Spleen (tissue), 11 donors: ENCODE data around the gene CFAP91. TPM values are rescaled to one million over a fixed set of nuclear protein-coding genes. Genes with fewer than 3 reads are reported as not detected.

Experiments
- DNase-seq: peaks from one replicate; pipeline ENCODE4 v3.0.0-alpha.2; 2020
- H3K27ac ChIP-seq, 8 donors: fragments of 200-600 bp; sonication (generic) in 7 of 8; 1 replicate in 4 of 8; 2 replicates in 4 of 8; pipeline versions ENCODE4 v1.5.0 to v1.8.0; 2016 to 2021; ENCODE audit warnings: inconsistent platforms in 4 of 8, mild to moderate bottlenecking in 4 of 8, moderate library complexity in 1 of 8
- H3K27me3 ChIP-seq, 7 donors: fragments of 200-600 bp; sonication (generic) in 6 of 7; replicated peaks in 1 of 7; 1 replicate in 4 of 7; 2 replicates in 3 of 7; pipeline versions ENCODE4 v1.5.0 to v1.8.0; 2016 to 2021; ENCODE audit warnings: inconsistent platforms in 3 of 7, mild to moderate bottlenecking in 1 of 7
- H3K36me3 ChIP-seq, 6 donors: fragments of 200-600 bp; sonication (generic) in 5 of 6; 1 replicate in 4 of 6; 2 replicates in 2 of 6; pipeline versions ENCODE4 v1.5.0 to v1.8.0; 2016 to 2021; ENCODE audit warnings: inconsistent platforms in 2 of 6
- H3K4me1 ChIP-seq, 6 donors: fragments of 200-600 bp; sonication (generic) in 5 of 6; 1 replicate in 3 of 6; 2 replicates in 3 of 6; pipeline versions ENCODE4 v1.5.0 to v1.8.0; 2016 to 2021; ENCODE audit warnings: inconsistent platforms in 3 of 6
- H3K4me3 ChIP-seq, 8 donors: fragments of 200-600 bp; sonication (generic) in 7 of 8; 1 replicate in 4 of 8; 2 replicates in 4 of 8; pipeline versions ENCODE4 v1.5.0 to v1.8.0; 2016 to 2021; ENCODE audit warnings: inconsistent platforms in 4 of 8, mild to moderate bottlenecking in 4 of 8, moderate library complexity in 2 of 8
- H3K9me3 ChIP-seq, 8 donors: fragments of 200-600 bp; sonication (generic) in 7 of 8; 1 replicate in 4 of 8; 2 replicates in 4 of 8; pipeline versions ENCODE4 v1.5.0 to v1.8.0; 2016 to 2021; ENCODE audit warnings: inconsistent platforms in 4 of 8
- POLR2A ChIP-seq, 3 donors: fragments of 450-650 bp; IDR thresholded peaks; one replicate each; pipeline ENCODE4 v1.5.1; 2017; ENCODE audit warnings: antibody characterized with exemption in 3 of 3, mild to moderate bottlenecking in 1 of 3
- POLR2AphosphoS5 ChIP-seq, 3 donors: sonication (generic); formaldehyde crosslinking; IDR thresholded peaks; one replicate each; pipeline ENCODE4 v1.5.1; 2017; ENCODE audit warnings: antibody characterized with exemption in 3 of 3
- WGBS, 5 donors: extraction: QIAGEN DNeasy Blood & Tissue Kit in 3 of 5; methylation state at CpG; one replicate each; pipeline versions ENCODE4 v1.1.5 to v1.1.7; 2013 to 2018; 5-methylcytosine and 5-hydroxymethylcytosine counted together
- intact Hi-C: fragments of 100-400 bp; cut with DNase I; formaldehyde crosslinking; loops from one replicate; pipeline ENCODE4 v1.15.0; 2023; ENCODE audit warnings: low total_unique reads
- polyA plus RNA-seq, 3 donors: library from polyadenylated mRNA; stranded (reverse); fragments of 200-250 nt; gene quantifications; one replicate each; pipeline ENCODE4 v1.2.1, GENCODE V29; 2013
- total RNA-seq, 7 donors: library from RNA; depleted of rRNA in 3 of 7; stranded (reverse); fragments of >200 nt in 3 of 7; fragmentation: NEBNext Ultra II Directional in 4 of 7; extraction: Animal tissue kit (Norgen Biotek cat#: 25700) in 4 of 7; gene quantifications; one replicate each; pipeline versions ENCODE4 v1.1.0 to v1.2.1, GENCODE V29; 2016 to 2021
- TF ChIP-seq, protein P1 (sequence below), 11 experiments: fragments of 200-600 bp in 7 of 11; fragments of 450-650 bp in 4 of 11; sonication (generic) in 4 of 11; IDR thresholded peaks in 8 of 11; conservative IDR thresholded peaks in 3 of 11; 1 replicate in 7 of 11; 2 replicates in 4 of 11; pipeline versions ENCODE4 v1.4.0 to v1.8.0; 2016 to 2021; ENCODE audit warnings: antibody characterized with exemption in 11 of 11, inconsistent platforms in 4 of 11, mild to moderate bottlenecking in 1 of 11
- donor health status: healthy with polysubstance abuse.
- donor health status: DM: no; HTN: no; CAD: no; lungs with moderate emphysema.
- donor health status: DM: no; HTN: no; CAD: no.
- donor health status: Bipolar disorder and iron deficiency.
- donor health status: healthy.
- donor health status: DM: no; HTN: no; CAD: no.
- donor health status: DM: yes; HTN: yes; CAD: no.

CFAP91 gene
- total and polyA plus RNA-seq, 10 donors: 11.0 to 141 (median 53.2) TPM

DNA sequence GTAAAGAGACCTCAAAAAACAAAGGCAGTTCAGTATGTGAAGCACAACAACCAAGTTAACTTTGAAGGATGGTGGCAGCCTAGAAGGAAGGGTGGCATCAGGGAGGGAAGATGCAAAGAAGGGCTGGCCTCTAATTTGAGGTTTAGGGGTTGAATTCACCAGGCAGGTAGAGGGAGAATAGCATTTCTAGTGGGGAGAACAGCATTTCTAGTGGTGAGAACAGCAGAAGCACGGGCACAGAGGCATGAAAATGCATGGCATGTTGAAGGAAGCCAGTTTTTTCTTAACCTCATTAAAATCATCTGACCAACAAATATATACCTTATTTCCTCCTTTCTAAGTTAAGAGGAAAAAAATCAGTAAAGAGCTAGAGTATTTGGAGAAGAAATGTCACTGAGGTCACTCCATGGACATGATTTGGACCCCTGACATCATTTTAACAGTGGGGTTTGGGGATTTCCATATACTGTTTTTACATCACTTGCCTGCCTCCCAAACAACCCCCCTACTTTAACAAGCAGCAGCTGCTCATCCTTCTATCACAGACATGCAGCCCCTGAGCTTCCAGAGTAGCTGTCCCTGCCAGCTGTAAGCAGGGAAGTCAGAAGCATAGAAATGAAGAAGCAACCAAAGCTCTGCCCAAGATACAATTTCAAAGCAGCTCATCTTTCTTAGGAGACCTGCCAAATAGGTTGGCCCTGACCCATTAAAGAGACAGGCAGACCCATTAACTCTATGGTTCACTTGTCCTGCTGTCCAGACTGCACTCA lies 40.0 kb upstream of the CFAP91 start:
- H3K36me3 ChIP-seq: peaks cover 0 to 21% (median under 1%) of the 10 kb centered on the region in 6 donors
- no peak overlapping the region for H3K4me3 ChIP-seq
- intact Hi-C loops: loop anchor here (10.0 kb wide), 1 partner anchor 78 kb away; no protein-coding TSS in a partner anchor
- no peaks in the 10 kb centered on the region for H3K9me3 ChIP-seq
- TF ChIP-seq, protein P1, sequence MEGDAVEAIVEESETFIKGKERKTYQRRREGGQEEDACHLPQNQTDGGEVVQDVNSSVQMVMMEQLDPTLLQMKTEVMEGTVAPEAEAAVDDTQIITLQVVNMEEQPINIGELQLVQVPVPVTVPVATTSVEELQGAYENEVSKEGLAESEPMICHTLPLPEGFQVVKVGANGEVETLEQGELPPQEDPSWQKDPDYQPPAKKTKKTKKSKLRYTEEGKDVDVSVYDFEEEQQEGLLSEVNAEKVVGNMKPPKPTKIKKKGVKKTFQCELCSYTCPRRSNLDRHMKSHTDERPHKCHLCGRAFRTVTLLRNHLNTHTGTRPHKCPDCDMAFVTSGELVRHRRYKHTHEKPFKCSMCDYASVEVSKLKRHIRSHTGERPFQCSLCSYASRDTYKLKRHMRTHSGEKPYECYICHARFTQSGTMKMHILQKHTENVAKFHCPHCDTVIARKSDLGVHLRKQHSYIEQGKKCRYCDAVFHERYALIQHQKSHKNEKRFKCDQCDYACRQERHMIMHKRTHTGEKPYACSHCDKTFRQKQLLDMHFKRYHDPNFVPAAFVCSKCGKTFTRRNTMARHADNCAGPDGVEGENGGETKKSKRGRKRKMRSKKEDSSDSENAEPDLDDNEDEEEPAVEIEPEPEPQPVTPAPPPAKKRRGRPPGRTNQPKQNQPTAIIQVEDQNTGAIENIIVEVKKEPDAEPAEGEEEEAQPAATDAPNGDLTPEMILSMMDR (IDR thresholded peaks at IDR 0.05 in 8 of 11, conservative IDR thresholded peaks at IDR 0.05 in 3 of 11): peak in 1 of 11 experiments; percentile 4
- TF ChIP-seq POLR2A (IDR thresholded peaks at IDR 0.05) (no peak), POLR2AphosphoS5 (IDR thresholded peaks at IDR 0.05) (no peak)
- DNase-seq: no peak
- 59 to 70% (median 65%) methylated on average over 1 of the region's 1 CpG for WGBS, 5 donors
- peak overlapping the region in 7 of 8 donors; percentile 12 to 59 (median 32) for H3K27ac ChIP-seq
- no peaks in the 10 kb centered on the region for H3K27me3 ChIP-seq
- H3K4me1 ChIP-seq: peaks cover 0 to 54% (median 22%) of the 10 kb centered on the region in 6 donors

DNA sequence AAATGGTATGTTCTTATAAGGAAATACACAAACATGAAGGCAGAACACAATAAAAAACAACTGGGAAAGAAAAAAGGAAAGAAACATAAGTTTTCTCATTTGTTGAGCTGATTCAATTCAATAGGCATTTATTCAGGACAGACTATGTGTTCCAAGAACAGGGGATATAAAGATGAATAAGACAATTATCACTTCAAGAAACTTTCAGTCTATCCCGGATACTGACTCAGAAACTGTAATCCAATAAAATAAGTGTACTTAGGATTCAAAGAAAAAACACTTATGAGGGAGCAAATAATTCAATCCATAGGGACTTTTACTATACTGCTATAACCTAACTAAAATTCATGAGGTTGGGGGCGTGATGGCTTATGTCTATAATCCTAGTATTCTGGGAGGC lies 38.9 kb upstream of the CFAP91 start:
- Histone ChIP-seq H3K4me3 (no peak overlapping the region), H3K36me3 (peaks cover 0 to 32% (median 6%) of the 10 kb centered on the region in 6 donors), H3K27me3 (no peaks in the 10 kb centered on the region), H3K27ac (peak overlapping the region in 1 of 8 donors; percentile 59), H3K4me1 (peaks cover 0 to 47% (median 14%) of the 10 kb centered on the region in 6 donors), H3K9me3 (no peaks in the 10 kb centered on the region)
- 77 to 95% (median 93%) methylated on average over 2 of the region's 2 CpGs for WGBS, 5 donors
- no peak for TF ChIP-seq POLR2AphosphoS5 (IDR thresholded peaks at IDR 0.05)
- intact Hi-C loops: loop anchor here (10.0 kb wide), 1 partner anchor 79 kb away; no protein-coding TSS in a partner anchor
- DNase-seq: no peak

- Histone ChIP-seq H3K4me1 (peaks cover 0 to 49% (median 14%) of the 10 kb centered on the region in 6 donors), H3K27ac (peak overlapping the region in 3 of 8 donors; percentile 26 to 36 (median 33)), H3K9me3 (no peaks in the 10 kb centered on the region), H3K27me3 (no peaks in the 10 kb centered on the region), H3K36me3 (peaks cover 0 to 37% (median 7%) of the 10 kb centered on the region in 6 donors), H3K4me3 (no peak overlapping the region)
- DNase-seq: no peak
- intact Hi-C loops: loop anchor here (10.0 kb wide), 1 partner anchor 80 kb away; no protein-coding TSS in a partner anchor
- 83 to 87% (median 85%) methylated on average over 4 of the region's 4 CpGs for WGBS, 5 donors
- no peak for TF ChIP-seq POLR2AphosphoS5 (IDR thresholded peaks at IDR 0.05)
- TF ChIP-seq POLR2A (IDR thresholded peaks at IDR 0.05): no peak
- TF ChIP-seq, protein P1 (IDR thresholded peaks at IDR 0.05 in 8 of 11, conservative IDR thresholded peaks at IDR 0.05 in 3 of 11): no peak
These were observed 38.5 kb upstream of the CFAP91 start for GRCh38 chr3:119664370-119664769.

- H3K9me3 ChIP-seq: no peaks in the 10 kb centered on the region
- no peak overlapping the region for H3K4me3 ChIP-seq
- TF ChIP-seq POLR2AphosphoS5 (IDR thresholded peaks at IDR 0.05) (no peak), POLR2A (IDR thresholded peaks at IDR 0.05) (no peak)
- TF ChIP-seq, protein P1 (IDR thresholded peaks at IDR 0.05 in 8 of 11, conservative IDR thresholded peaks at IDR 0.05 in 3 of 11): no peak
- no peak for DNase-seq
- intact Hi-C loops: loop anchor here (10.0 kb wide), 1 partner anchor 80 kb away; no protein-coding TSS in a partner anchor
- peaks cover 0 to 42% (median 10%) of the 10 kb centered on the region in 6 donors for H3K36me3 ChIP-seq
- H3K27ac ChIP-seq: peak overlapping the region in 3 of 8 donors; percentile 26 to 36 (median 33)
- no peaks in the 10 kb centered on the region for H3K27me3 ChIP-seq
- peaks cover 3 to 50% (median 16%) of the 10 kb centered on the region in 6 donors for H3K4me1 ChIP-seq
- 70 to 84% (median 77%) methylated on average over 4 of the region's 4 CpGs for WGBS, 5 donors
These were observed 37.9 kb upstream of the CFAP91 start for GRCh38 chr3:119664850-119665379.
